Activated CD4-positive, alpha-beta T cell treated with anti-CD3 and anti-CD28 coated beads, Interleukin-2, amount 50 U/mL, for 1 hour (primary cell): ENCODE results near the gene GAS2.

Experiments
- DNase-seq: peaks from one replicate; pipeline ENCODE4 v3.0.0-alpha.2; 2020

GAS2 gene

GRCh38 chr11:22797047-22797446 lies 130.6 kb downstream of the GAS2 start:
- DNase-seq: no peak

GRCh38 chr11:22798901-22799300 lies 132.5 kb downstream of the GAS2 start:
- DNase-seq: no peak

GRCh38 chr11:22800482-22800881 lies 134.1 kb downstream of the GAS2 start:
- DNase-seq: no peak

GRCh38 chr11:22802861-22803260 lies 136.4 kb downstream of the GAS2 start:
- no peak for DNase-seq

GRCh38 chr11:22807391-22807790 lies 141.0 kb downstream of the GAS2 start:
- no peak for DNase-seq

GRCh38 chr11:22807855-22808570 lies 141.6 kb downstream of the GAS2 start:
- no peak for DNase-seq

GRCh38 chr11:22808571-22809197 lies 142.3 kb downstream of the GAS2 start:
- DNase-seq: no peak

GRCh38 chr11:22809893-22810292 lies 143.5 kb downstream of the GAS2 start:
- DNase-seq: no peak

GRCh38 chr11:22822203-22822602 lies 155.8 kb downstream of the GAS2 start:
- no peak for DNase-seq

- no peak for DNase-seq
Observed at GRCh38 chr11:22828373-22828772, 162.0 kb downstream of the GAS2 start.

- peak; percentile 94 for DNase-seq
Observed at GRCh38 chr11:22829231-22830081, 163.0 kb downstream of the GAS2 start, which contains the start of gene SVIP. TSS of gene SVIP (minus strand) at chr11:22829801. CDS start at chr11:22829748, 53 bp downstream.

GRCh38 chr11:22830082-22830414 lies 163.6 kb downstream of the GAS2 start:
- DNase-seq: no peak

- DNase-seq: no peak
Observed at GRCh38 chr11:22832315-22833015, 166.1 kb downstream of the GAS2 start.

- DNase-seq: no peak
Observed at GRCh38 chr11:22846726-22847125, 180.3 kb downstream of the GAS2 start.

GRCh38 chr11:22851477-22851876 lies 185.1 kb downstream of the GAS2 start:
- no peak for DNase-seq

- no peak for DNase-seq
Observed at GRCh38 chr11:22859756-22860155, 193.3 kb downstream of the GAS2 start.

GRCh38 chr11:22860241-22860640 lies 193.8 kb downstream of the GAS2 start, which contains the start of gene CCDC179:
TSS of gene CCDC179 (minus strand) at chr11:22860474. CDS start at chr11:22860421, 53 bp downstream.
- DNase-seq: no peak
